ENCODE results near the gene NOL8.

DNA sequence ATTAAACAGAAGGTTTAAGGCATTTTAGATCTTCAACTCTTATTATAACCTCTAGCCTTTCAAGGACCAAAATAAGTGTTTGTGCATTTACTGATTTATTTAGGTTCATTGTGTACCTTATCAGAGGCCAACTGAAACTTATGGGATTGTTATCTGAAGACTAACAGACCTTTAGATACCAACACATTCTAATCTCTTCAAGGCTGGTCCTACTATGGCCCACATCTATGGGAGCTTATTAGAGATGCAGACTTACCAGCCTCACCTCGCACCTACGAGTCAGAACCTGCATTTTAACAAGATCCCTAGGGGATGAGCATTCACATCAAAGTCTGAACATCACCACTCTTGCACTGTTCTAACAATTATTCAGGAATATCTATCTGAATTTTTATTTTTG lies 33.6 kb downstream of the NOL8 start:
- TF ChIP-seq, protein P1, sequence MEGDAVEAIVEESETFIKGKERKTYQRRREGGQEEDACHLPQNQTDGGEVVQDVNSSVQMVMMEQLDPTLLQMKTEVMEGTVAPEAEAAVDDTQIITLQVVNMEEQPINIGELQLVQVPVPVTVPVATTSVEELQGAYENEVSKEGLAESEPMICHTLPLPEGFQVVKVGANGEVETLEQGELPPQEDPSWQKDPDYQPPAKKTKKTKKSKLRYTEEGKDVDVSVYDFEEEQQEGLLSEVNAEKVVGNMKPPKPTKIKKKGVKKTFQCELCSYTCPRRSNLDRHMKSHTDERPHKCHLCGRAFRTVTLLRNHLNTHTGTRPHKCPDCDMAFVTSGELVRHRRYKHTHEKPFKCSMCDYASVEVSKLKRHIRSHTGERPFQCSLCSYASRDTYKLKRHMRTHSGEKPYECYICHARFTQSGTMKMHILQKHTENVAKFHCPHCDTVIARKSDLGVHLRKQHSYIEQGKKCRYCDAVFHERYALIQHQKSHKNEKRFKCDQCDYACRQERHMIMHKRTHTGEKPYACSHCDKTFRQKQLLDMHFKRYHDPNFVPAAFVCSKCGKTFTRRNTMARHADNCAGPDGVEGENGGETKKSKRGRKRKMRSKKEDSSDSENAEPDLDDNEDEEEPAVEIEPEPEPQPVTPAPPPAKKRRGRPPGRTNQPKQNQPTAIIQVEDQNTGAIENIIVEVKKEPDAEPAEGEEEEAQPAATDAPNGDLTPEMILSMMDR (IDR thresholded peaks at IDR 0.05) = no peak
- no peak for TF ChIP-seq POLR2A (IDR thresholded peaks at IDR 0.05)
